HG02763 (cell line): ENCODE data around the gene PRKG1.
A peak's percentile ranks its signal among the peaks of the same experiment; 100 is the strongest.

Experiments
- ATAC-seq: cut with Tn5 transposase; IDR thresholded peaks from one replicate; pipeline ENCODE4 v1.9.1; 2021; ENCODE audit warnings: mild to moderate bottlenecking, moderate library complexity; ENCODE audit not compliant: unreplicated experiment

Gene PRKG1

GRCh38 chr10:51215951-51216834, 141.9 kb downstream of the PRKG1 start:
- no peak for ATAC-seq

- ATAC-seq = no peak
Observed at GRCh38 chr10:51217505-51217904, 143.2 kb downstream of the PRKG1 start.

GRCh38 chr10:51224671-51225161, 150.4 kb downstream of the PRKG1 start:
- no peak for ATAC-seq

GRCh38 chr10:51227897-51228713, 153.8 kb downstream of the PRKG1 start:
- ATAC-seq = no peak

GRCh38 chr10:51228714-51229100, 154.4 kb downstream of the PRKG1 start:
- no peak for ATAC-seq

GRCh38 chr10:51230887-51231585, 156.7 kb downstream of the PRKG1 start:
- no peak for ATAC-seq

- ATAC-seq = no peak
Observed at GRCh38 chr10:51231754-51232153, 157.5 kb downstream of the PRKG1 start.

- ATAC-seq = no peak
Observed at GRCh38 chr10:51233337-51234100, 159.2 kb downstream of the PRKG1 start.

- ATAC-seq = peak; percentile 50
Observed at GRCh38 chr10:51235865-51236264, 161.6 kb downstream of the PRKG1 start.

GRCh38 chr10:51239006-51239405, 164.7 kb downstream of the PRKG1 start:
- ATAC-seq = no peak

- no peak for ATAC-seq
Observed at GRCh38 chr10:51241461-51241860, 167.2 kb downstream of the PRKG1 start.

GRCh38 chr10:51242393-51242792, 168.1 kb downstream of the PRKG1 start:
- no peak for ATAC-seq

GRCh38 chr10:51244309-51244708, 170.0 kb downstream of the PRKG1 start:
- ATAC-seq = no peak

- no peak for ATAC-seq
Observed at GRCh38 chr10:51244748-51245490, 170.6 kb downstream of the PRKG1 start.

- ATAC-seq = no peak
Observed at GRCh38 chr10:51246156-51246555, 171.9 kb downstream of the PRKG1 start.

GRCh38 chr10:51250278-51250920, 176.1 kb downstream of the PRKG1 start:
- no peak for ATAC-seq

GRCh38 chr10:51251110-51251509, 176.8 kb downstream of the PRKG1 start:
- no peak for ATAC-seq

- ATAC-seq = no peak
Observed at GRCh38 chr10:51255381-51255780, 181.1 kb downstream of the PRKG1 start.
